Measurements from ENCODE around the gene KCTD10. TPM values are rescaled to one million over a fixed set of nuclear protein-coding genes. Genes with fewer than 3 reads are reported as not detected.

Gene KCTD10
- polyA plus RNA-seq, 1 of the 3 experiments (the other 2 are of a cell fraction) = 66.9 TPM

- WGBS (ENCODE audit: low lambda C conversion rate) = 88% methylated on average over 6 of the region's 6 CpGs
- H3K36me3 ChIP-seq (replicated peaks in 1 of 2; ENCODE audit: control insufficient read depth in 1 of 2, insufficient read depth in 2 of 2, low read length in 1 of 2) = peaks cover 39 to 90% of the 10 kb centered on the region in 2 experiments
- POLR2A ChIA-PET = no interaction called here
These were observed 24.2 kb upstream of the KCTD10 start for GRCh38 chr12:109501299-109501698.

More at GRCh38 chr12:109501299-109501698, 24.2 kb upstream of the KCTD10 start:
- TF ChIP-seq JUND (IDR thresholded peaks at IDR 0.05) = no peak
- TF ChIP-seq FOXM1 (IDR thresholded peaks at IDR 0.05; ENCODE audit: low read depth) = no peak
- TF ChIP-seq MXI1 (IDR thresholded peaks at IDR 0.05; ENCODE audit: low read depth, low read length) = no peak
- TF ChIP-seq TEAD4 (IDR thresholded peaks at IDR 0.05; ENCODE audit: borderline replicate concordance, insufficient read depth) = no peak
- no peak for TF ChIP-seq RCOR1 (IDR thresholded peaks at IDR 0.05; ENCODE audit: low read length)
- TF ChIP-seq REST (IDR thresholded peaks at IDR 0.05; ENCODE audit: low read depth, low read length) = no peak
- no peak for TF ChIP-seq TCF12 (IDR thresholded peaks at IDR 0.05)
- no peak for TF ChIP-seq ZBTB33 (IDR thresholded peaks at IDR 0.05; ENCODE audit: borderline replicate concordance, low read depth)
- no peak for TF ChIP-seq RXRA (IDR thresholded peaks at IDR 0.05; ENCODE audit: borderline replicate concordance, low read depth)
- TF ChIP-seq USF1 (IDR thresholded peaks at IDR 0.05; ENCODE audit: borderline replicate concordance, low read depth) = no peak
- TF ChIP-seq CHD2 (IDR thresholded peaks at IDR 0.05; ENCODE audit: low read length, partially characterized antibody) = no peak
- no peak for TF ChIP-seq MAX (IDR thresholded peaks at IDR 0.05; ENCODE audit: low read depth)
- TF ChIP-seq SIN3A (IDR thresholded peaks at IDR 0.05; ENCODE audit: borderline replicate concordance, low read depth, low read length) = no peak
- Histone ChIP-seq H3K4me1 (ENCODE audit: control insufficient read depth in 1 of 2, insufficient read depth in 2 of 2, low read depth in 1 of 2, low read length in 1 of 2) (no peaks in the 10 kb centered on the region; a peak in 1 of 4 replicates), H3K9me3 (no peaks in the 10 kb centered on the region), H3K27ac (ENCODE audit: low read depth in 2 of 2, low read length in 1 of 2) (no peak overlapping the region), H3K4me3 (ENCODE audit: low read depth in 2 of 2, low read length in 1 of 2) (no peak overlapping the region), H3K79me2 (ENCODE audit: insufficient read depth) (no peaks in the 10 kb centered on the region), H3K9ac (no peak overlapping the region), H3K9me2 (no peaks in the 10 kb centered on the region), H3K4me2 (no peak overlapping the region), H2AFZ (ENCODE audit: low read depth) (no peak overlapping the region), H3K27me3 (ENCODE audit: insufficient read depth) (no peaks in the 10 kb centered on the region), H3F3A (replicated peaks; ENCODE audit: insufficient read depth) (no peaks in the 10 kb centered on the region), H4K20me1 (ENCODE audit: insufficient read depth) (no peaks in the 10 kb centered on the region)
- CTCF ChIA-PET = interaction anchor here (0.9 to 1.2 kb wide), 3 partner anchors 18 to 303 kb away, joined by 3 to 5 read pairs (median 4); partner anchors contain the start of genes MMAB and MVK
- no peak for DNase-seq
